ENCODE results near the gene LRRC73.

- TF ChIP-seq, protein P1, sequence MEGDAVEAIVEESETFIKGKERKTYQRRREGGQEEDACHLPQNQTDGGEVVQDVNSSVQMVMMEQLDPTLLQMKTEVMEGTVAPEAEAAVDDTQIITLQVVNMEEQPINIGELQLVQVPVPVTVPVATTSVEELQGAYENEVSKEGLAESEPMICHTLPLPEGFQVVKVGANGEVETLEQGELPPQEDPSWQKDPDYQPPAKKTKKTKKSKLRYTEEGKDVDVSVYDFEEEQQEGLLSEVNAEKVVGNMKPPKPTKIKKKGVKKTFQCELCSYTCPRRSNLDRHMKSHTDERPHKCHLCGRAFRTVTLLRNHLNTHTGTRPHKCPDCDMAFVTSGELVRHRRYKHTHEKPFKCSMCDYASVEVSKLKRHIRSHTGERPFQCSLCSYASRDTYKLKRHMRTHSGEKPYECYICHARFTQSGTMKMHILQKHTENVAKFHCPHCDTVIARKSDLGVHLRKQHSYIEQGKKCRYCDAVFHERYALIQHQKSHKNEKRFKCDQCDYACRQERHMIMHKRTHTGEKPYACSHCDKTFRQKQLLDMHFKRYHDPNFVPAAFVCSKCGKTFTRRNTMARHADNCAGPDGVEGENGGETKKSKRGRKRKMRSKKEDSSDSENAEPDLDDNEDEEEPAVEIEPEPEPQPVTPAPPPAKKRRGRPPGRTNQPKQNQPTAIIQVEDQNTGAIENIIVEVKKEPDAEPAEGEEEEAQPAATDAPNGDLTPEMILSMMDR (conservative IDR thresholded peaks at IDR 0.05 in 1 of 2, IDR thresholded peaks at IDR 0.05 in 1 of 2; ENCODE audit: low read depth in 1 of 2, low read length in 2 of 2): no peak
- no peak for TF ChIP-seq EZH2 (IDR thresholded peaks at IDR 0.05; ENCODE audit: low read length, missing control alignments)
Measured at GRCh38 chr6:43500921-43501320, 9.2 kb downstream of the LRRC73 start.

Data from fibroblast of lung (primary cell).